ENCODE results near the gene IGFBP6. TPM values are rescaled to one million over a fixed set of nuclear protein-coding genes. Genes with fewer than 3 reads are reported as not detected.
"Not testable (repeated sequence)": the region's sequence is repeated elsewhere in the genome, so short reads cannot be mapped to it uniquely, and the experiment has no call there.

Gene IGFBP6
- total RNA-seq, 1 donor, result 723 TPM

- no peak for DNase-seq (ENCODE audit: low read depth)
- no peak within 1 kb of the TSS for H3K4me3 ChIP-seq (ENCODE audit: low read depth, low read length)
- no peak for TF ChIP-seq CTCF (IDR thresholded peaks at IDR 0.05; ENCODE audit: insufficient read depth, low read length)
Observed at GRCh38 chr12:53102883-53103807, 5.7 kb downstream of the IGFBP6 start, which contains the start of gene SOAT2. TSS of gene SOAT2 (plus strand) at chr12:53103486. CDS start at chr12:53103578, 92 bp downstream.

- DNase-seq (ENCODE audit: low read depth), result no peak
- H3K4me3 ChIP-seq (ENCODE audit: low read depth, low read length), result no peak overlapping the region
- TF ChIP-seq CTCF (IDR thresholded peaks at IDR 0.05; ENCODE audit: insufficient read depth, low read length), result no peak
Observed at GRCh38 chr12:53103860-53104305, 6.4 kb downstream of the IGFBP6 start.

- no peak for DNase-seq (ENCODE audit: low read depth)
- no peak overlapping the region for H3K4me3 ChIP-seq (ENCODE audit: low read depth, low read length)
- TF ChIP-seq CTCF (IDR thresholded peaks at IDR 0.05; ENCODE audit: insufficient read depth, low read length), result no peak
Observed at GRCh38 chr12:53105256-53105655, 7.8 kb downstream of the IGFBP6 start.

DNA sequence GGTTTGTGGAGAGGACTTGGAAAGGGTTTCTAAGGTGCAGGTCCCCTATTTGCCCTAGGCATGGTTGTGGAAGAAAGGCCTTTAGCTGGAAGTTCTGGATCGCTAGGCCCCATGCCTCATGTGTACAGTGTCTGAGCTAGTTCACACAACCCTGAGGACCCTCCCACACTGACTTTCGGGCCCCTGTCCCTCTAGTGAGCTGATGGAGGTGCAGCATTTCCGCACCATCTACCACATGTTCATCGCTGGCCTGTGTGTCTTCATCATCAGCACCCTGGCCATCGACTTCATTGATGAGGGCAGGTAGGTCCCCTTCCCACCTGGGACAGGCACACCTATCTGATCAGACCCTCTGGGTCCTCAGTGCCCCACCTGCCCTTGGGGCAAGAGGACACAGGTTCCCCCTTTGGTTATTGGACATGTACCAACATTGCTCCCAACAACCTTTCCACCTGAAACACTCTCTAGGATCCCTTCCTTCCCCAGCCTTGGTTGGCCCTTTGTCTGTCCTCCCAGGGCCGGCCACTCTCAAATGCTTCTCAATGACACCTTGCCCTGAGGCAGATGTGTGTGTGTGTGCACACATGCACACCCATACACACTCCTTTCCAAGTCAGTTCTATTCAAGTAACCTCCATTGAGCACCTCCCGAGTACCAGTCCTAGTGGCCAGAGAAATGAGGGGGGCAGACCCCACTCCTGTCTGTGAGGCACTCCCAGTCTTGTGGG is 8.4 kb downstream of the IGFBP6 start:
- H3K4me3 ChIP-seq (ENCODE audit: low read depth, low read length), result no peak overlapping the region
- DNase-seq (ENCODE audit: low read depth), result no peak
- TF ChIP-seq CTCF (IDR thresholded peaks at IDR 0.05; ENCODE audit: insufficient read depth, low read length), result no peak

- no peak for TF ChIP-seq CTCF (IDR thresholded peaks at IDR 0.05; ENCODE audit: insufficient read depth, low read length)
- H3K4me3 ChIP-seq (ENCODE audit: low read depth, low read length), result no peak overlapping the region
- DNase-seq (ENCODE audit: low read depth), result no peak
Observed at GRCh38 chr12:53107122-53107521, 9.7 kb downstream of the IGFBP6 start.

DNA sequence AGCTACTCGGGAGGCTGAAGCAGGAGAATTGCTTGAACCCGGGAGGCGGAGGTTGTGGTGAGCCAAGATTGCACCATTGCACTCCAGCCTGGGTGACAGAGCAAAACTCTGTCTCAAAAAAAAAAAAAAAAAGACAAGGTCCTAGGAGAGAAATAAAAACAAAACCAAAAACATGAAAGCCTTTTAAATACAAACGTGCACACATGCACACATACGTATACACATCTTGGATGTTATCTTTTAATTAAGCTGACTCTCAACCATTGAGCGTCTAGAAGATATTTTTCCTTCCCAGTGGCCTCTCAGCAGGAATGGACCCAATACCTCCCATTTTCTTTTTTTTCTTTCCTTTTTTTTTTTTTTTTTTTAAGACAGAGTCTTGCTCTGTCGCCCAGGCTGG is 15.0 kb downstream of the IGFBP6 start:
- not testable (repeated sequence) for DNase-seq (ENCODE audit: low read depth); H3K4me3 ChIP-seq (ENCODE audit: low read depth, low read length)

DNA sequence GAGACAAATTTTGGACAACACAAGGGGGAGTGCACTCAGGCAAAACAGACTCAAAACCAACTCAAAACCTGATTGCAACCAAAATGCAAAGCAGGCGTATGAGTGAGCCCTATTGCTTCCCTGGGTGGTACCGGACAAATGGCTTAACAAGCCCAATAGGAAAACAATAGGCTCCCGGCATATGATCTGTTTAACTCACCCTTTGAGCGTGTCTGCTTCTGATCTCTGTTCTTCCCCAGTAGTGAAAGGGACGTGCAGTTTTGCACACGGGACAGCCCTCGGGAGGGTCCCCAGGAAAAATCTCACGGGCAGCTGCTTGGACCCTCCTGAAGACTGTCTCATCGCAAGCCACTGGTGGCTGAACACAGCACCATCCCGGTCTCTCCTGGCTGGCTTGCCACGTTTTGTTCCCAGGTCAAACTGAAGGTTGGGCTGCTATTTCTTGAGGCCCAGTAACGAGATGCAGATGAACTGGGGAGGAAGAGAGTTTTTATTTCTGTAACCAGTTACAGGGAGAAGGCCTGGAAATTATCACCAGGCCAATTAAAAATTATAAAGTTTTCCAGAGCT is 15.8 kb downstream of the IGFBP6 start:
- TF ChIP-seq CTCF (IDR thresholded peaks at IDR 0.05; ENCODE audit: insufficient read depth, low read length), result no peak
- DNase-seq (ENCODE audit: low read depth), result no peak
- H3K4me3 ChIP-seq (ENCODE audit: low read depth, low read length), result no peak overlapping the region
